ENCODE data around the gene GAS6.

Gene GAS6

GRCh38 chr13:113819731-113820715 is 43.9 kb downstream of the GAS6 start:
- DNase-seq (ENCODE audit: low read depth), result no peak

GRCh38 chr13:113819341-113819730 is 44.5 kb downstream of the GAS6 start:
- DNase-seq (ENCODE audit: low read depth), result no peak

- no peak for DNase-seq (ENCODE audit: low read depth)
Observed at GRCh38 chr13:113818700-113819295, 45.1 kb downstream of the GAS6 start.

GRCh38 chr13:113817860-113818691 is 45.8 kb downstream of the GAS6 start:
- no peak for DNase-seq (ENCODE audit: low read depth)

GRCh38 chr13:113816946-113817859 is 46.7 kb downstream of the GAS6 start:
- peak; percentile 88 for DNase-seq (ENCODE audit: low read depth)

- DNase-seq (ENCODE audit: low read depth), result peak; percentile 44
Observed at GRCh38 chr13:113816254-113816929, 47.5 kb downstream of the GAS6 start.

GRCh38 chr13:113815151-113816058 is 48.5 kb downstream of the GAS6 start:
- no peak for DNase-seq (ENCODE audit: low read depth)

- peak; percentile 53 for DNase-seq (ENCODE audit: low read depth)
Observed at GRCh38 chr13:113814435-113814821, 49.4 kb downstream of the GAS6 start.

- DNase-seq (ENCODE audit: low read depth), result no peak
Observed at GRCh38 chr13:113813749-113814434, 50.0 kb downstream of the GAS6 start.

GRCh38 chr13:113813070-113813748 is 50.7 kb downstream of the GAS6 start:
- DNase-seq (ENCODE audit: low read depth), result no peak

- DNase-seq (ENCODE audit: low read depth), result no peak
Observed at GRCh38 chr13:113812178-113813040, 51.5 kb downstream of the GAS6 start.

- no peak for DNase-seq (ENCODE audit: low read depth)
Observed at GRCh38 chr13:113811081-113811928, 52.6 kb downstream of the GAS6 start.

GRCh38 chr13:113810640-113811039 is 53.2 kb downstream of the GAS6 start:
- DNase-seq (ENCODE audit: low read depth), result no peak

GRCh38 chr13:113809934-113810333 is 53.9 kb downstream of the GAS6 start:
- no peak for DNase-seq (ENCODE audit: low read depth)

- no peak for DNase-seq (ENCODE audit: low read depth)
Observed at GRCh38 chr13:113808058-113808834, 55.6 kb downstream of the GAS6 start.

GRCh38 chr13:113806526-113806925 is 57.4 kb downstream of the GAS6 start:
- DNase-seq (ENCODE audit: low read depth), result no peak

Measured in ELR (cell line).